ACC112 (cell line): ENCODE data around the gene CSMD2.

Experiments used
- H2AFZ ChIP-seq: fragments of 200-600 bp; sonication (generic); one replicate; pipeline ENCODE4 v1.6.0; 2017; ENCODE audit warnings: antibody characterized with exemption, low read length; ENCODE audit not compliant: unreplicated experiment
- H3K27ac ChIP-seq: fragments of 200-600 bp; sonication (generic); 2 replicates; pipeline ENCODE4 v1.5.1; 2014; ENCODE audit warnings: low read depth, mild to moderate bottlenecking, antibody characterized with exemption, low read length, moderate library complexity
- H3K27me3 ChIP-seq: fragments of 200-600 bp; sonication (generic); 2 replicates; pipeline ENCODE4 v1.6.1; 2014; ENCODE audit warnings: mild to moderate bottlenecking, antibody characterized with exemption, low read length, moderate library complexity, mixed read lengths; ENCODE audit not compliant: insufficient read depth
- H3K36me3 ChIP-seq: fragments of 200-600 bp; sonication (generic); 2 replicates; pipeline ENCODE4 v1.6.1; 2016; ENCODE audit warnings: mild to moderate bottlenecking, antibody characterized with exemption, low read length, moderate library complexity, mixed read lengths; ENCODE audit not compliant: insufficient read depth
- H3K4me1 ChIP-seq: fragments of 200-600 bp; sonication (generic); one replicate; pipeline ENCODE4 v1.6.1; 2016; ENCODE audit warnings: low read length, mixed read lengths; ENCODE audit not compliant: insufficient read depth, unreplicated experiment, control insufficient read depth
- H3K4me3 ChIP-seq: fragments of 200-600 bp; sonication (generic); 2 replicates; pipeline ENCODE4 v1.5.1; 2014; ENCODE audit warnings: mild to moderate bottlenecking, low read depth, low read length
- H3K79me2 ChIP-seq: fragments of 200-600 bp; sonication (generic); one replicate; pipeline ENCODE4 v1.6.0; 2016; ENCODE audit warnings: low read length; ENCODE audit not compliant: control insufficient read depth, unreplicated experiment, insufficient read depth

CSMD2 gene

DNA sequence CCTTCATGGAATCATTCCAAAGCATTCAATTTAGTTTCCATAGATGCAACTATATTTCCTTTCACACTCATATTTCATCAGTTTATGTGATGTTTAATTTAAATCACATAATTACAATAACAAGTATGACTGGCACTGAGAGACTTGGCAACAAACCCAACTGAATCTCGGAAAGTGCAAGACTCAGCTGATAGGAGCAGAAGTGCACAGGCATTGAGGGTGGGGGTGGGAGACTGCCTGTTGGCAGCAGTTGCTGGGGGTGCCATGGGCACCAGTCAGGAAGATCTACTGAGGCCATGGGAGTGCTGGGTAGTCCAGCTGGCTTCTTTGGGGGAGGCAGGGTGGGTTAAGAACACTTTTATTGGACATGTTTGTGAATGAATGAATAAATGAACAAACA lies 311.6 kb downstream of the CSMD2 start:
- Histone ChIP-seq H2AFZ (no peak overlapping the region), H3K27ac (no peak overlapping the region), H3K4me3 (no peak overlapping the region), H3K4me1 (no peaks in the 10 kb centered on the region), H3K36me3 (no peaks in the 10 kb centered on the region), H3K79me2 (no peaks in the 10 kb centered on the region), H3K27me3 (no peaks in the 10 kb centered on the region)

DNA sequence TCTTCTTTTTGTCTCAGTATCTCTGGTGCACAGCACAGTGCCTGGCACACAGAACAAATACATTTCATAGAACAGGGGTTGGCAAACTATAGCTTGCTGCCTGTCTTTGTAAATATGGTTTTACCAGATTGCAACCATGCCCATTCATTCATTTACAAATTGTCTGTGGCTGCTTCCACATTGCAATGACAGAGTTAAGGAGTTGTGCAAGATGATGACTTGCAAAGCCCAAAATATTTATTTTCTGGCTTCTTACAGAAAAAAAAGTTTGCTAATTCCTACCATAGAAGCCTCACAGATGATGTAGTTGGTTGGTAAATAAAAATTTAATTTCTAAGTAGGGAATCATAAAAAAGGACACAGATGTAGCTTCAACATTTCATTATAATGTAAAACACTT lies 312.3 kb downstream of the CSMD2 start:
- no peaks in the 10 kb centered on the region for H3K79me2 ChIP-seq
- H3K4me3 ChIP-seq, result no peak overlapping the region
- H3K27me3 ChIP-seq, result no peaks in the 10 kb centered on the region
- H3K27ac ChIP-seq, result no peak overlapping the region
- H3K36me3 ChIP-seq, result no peaks in the 10 kb centered on the region
- no peaks in the 10 kb centered on the region for H3K4me1 ChIP-seq
- H2AFZ ChIP-seq, result no peak overlapping the region

DNA sequence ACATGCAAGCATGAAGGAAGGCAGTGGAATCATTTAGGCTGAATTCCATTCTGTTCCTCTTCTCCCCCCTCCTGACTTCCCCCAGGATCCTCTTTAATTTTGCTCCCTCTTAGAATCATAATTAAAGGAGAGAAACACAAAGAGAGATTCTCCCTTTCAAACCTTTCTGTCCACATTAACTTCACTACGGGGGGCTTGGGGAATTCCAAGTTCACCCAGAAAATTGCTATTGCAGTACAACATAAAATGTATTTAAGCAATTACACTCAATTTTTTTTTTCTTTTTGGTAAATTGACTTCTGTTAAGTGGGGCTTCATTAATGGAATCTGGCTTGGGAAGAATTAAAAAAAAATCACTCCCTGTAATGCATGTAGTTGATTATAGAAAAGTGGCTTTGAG lies 314.5 kb downstream of the CSMD2 start:
- Histone ChIP-seq H3K27me3 (no peaks in the 10 kb centered on the region), H3K27ac (no peak overlapping the region), H3K36me3 (no peaks in the 10 kb centered on the region), H3K4me3 (no peak overlapping the region), H3K79me2 (no peaks in the 10 kb centered on the region), H3K4me1 (no peaks in the 10 kb centered on the region), H2AFZ (no peak overlapping the region)

DNA sequence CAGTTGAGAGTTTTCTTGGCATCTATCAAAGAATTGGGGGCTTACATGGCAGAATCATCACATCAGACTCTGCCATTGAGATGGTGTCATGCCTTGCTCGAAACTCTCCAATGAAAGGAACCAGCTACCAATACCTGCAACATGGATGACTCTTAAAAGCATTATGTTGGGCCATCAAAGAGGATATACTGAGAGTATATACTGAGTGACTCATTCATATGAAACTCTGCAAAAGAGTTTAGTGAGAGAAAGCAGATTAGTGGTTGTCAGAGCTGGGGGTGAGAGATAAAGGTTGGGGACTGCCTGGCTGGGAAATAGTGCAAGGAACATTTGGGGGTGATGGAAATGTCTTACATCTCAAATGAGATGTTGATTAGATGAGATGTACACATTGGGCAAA lies 315.8 kb downstream of the CSMD2 start:
- Histone ChIP-seq H3K79me2 (no peaks in the 10 kb centered on the region), H3K27me3 (no peaks in the 10 kb centered on the region), H3K4me1 (no peaks in the 10 kb centered on the region), H3K36me3 (no peaks in the 10 kb centered on the region), H2AFZ (no peak overlapping the region), H3K4me3 (no peak overlapping the region), H3K27ac (no peak overlapping the region)

DNA sequence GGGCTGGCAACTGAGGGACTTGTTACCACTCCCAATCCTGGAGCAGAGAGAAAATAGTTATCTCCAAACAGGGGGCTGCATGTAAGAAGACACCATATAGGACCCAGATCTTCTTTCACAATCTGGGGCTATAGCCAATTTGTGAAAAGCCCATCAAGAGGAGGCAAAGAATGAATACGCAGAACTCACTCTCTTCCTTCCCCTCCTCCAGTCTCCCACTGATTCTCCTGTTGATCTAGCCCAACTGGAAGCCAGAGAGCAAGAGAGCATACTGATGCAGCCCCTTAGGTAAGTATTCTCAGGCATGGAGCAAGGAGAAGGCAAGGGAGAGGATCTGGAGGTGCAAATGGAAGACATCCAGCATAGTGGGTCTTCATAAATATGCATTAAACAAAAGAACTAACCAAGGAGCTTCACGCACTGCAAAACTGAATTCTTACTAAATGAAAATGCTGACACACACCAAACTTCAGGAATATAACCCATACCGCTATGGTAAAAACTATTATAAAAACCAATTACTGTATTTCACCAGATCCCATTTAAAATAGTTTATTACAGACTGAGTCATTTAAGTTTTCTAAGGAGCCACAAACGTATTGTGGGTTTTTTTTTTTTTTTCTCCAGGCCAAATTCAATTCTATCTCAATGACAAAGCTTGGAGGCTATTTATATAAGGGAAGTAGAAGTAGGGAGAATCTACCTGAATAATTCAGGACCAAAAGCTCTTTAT lies 316.7 kb downstream of the CSMD2 start:
- Histone ChIP-seq H3K27me3 (no peaks in the 10 kb centered on the region), H3K27ac (no peak overlapping the region), H3K36me3 (no peaks in the 10 kb centered on the region)

DNA sequence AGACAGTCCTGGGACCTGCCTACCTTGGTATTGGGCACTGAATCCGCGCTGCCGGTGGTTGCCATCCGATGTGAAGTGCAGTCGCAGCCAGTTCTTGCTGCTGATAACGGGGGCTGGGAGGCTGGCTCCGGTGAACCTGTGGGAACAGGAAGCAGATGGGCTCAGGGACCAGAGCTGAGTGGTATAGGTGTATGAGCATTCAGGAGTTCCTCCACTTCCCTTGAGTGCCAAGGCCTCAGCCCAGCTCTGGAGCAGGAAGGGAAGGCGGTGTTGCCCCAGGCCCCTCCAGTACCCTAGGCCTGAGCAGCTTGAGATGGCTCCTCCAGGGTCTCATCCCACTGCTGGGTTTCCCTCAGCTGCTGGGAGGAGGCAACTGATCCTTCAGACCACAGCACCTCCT lies 318.2 kb downstream of the CSMD2 start:
- no peaks in the 10 kb centered on the region for H3K36me3 ChIP-seq
- no peak overlapping the region for H3K27ac ChIP-seq
- H3K79me2 ChIP-seq, result no peaks in the 10 kb centered on the region
- no peak overlapping the region for H2AFZ ChIP-seq
- no peak overlapping the region for H3K4me3 ChIP-seq
- H3K4me1 ChIP-seq, result no peaks in the 10 kb centered on the region
- no peaks in the 10 kb centered on the region for H3K27me3 ChIP-seq

More for the DNA sequence above, 316.7 kb downstream of the CSMD2 start:
- no peaks in the 10 kb centered on the region for H3K4me1 ChIP-seq
- no peak overlapping the region for H2AFZ ChIP-seq
- no peaks in the 10 kb centered on the region for H3K79me2 ChIP-seq
- H3K4me3 ChIP-seq, result no peak overlapping the region

DNA sequence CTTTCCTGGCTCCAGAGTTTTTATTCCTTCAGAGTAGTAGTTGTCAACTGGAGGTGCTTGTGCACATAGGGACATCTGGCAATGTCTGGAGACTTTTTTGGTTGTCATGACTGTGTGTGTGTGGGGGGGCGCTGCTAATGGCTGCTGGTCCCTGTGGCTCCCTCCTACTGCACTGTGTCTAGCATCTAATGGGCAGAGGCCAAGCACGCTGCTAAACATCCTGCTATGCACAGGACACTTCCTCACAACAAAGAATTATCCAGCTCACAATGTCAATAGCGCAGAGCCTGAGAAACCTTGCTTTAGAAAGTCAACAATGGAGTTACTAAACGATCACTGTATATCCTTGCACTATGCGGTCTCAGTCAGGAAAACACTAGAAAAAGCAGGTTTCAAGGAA lies 320.9 kb downstream of the CSMD2 start:
- Histone ChIP-seq H3K4me1 (no peaks in the 10 kb centered on the region), H3K27ac (no peak overlapping the region)

DNA sequence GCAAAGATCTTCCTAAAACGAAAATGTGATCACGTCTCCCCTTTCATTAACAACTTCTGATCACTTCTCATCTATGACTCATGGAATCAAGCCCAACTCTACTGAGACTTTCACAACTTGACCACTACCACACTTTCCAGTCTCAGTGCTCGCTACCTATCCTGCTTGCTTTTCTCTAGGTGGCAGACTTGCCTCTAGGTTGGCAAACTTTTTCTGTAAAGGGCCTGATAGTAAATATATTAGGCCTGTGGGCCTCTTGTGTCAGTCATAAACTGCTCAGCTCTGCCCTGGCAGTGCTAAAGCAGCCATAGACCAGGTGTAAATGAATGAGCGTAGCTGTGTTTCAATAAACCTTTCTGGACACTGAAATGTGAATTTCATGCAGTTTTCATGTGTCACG lies 322.7 kb downstream of the CSMD2 start:
- Histone ChIP-seq H3K36me3 (no peaks in the 10 kb centered on the region), H3K27me3 (no peaks in the 10 kb centered on the region), H3K27ac (no peak overlapping the region), H2AFZ (no peak overlapping the region), H3K4me1 (no peaks in the 10 kb centered on the region), H3K4me3 (no peak overlapping the region), H3K79me2 (no peaks in the 10 kb centered on the region)

More for the DNA sequence above, 320.9 kb downstream of the CSMD2 start:
- Histone ChIP-seq H3K36me3 (no peaks in the 10 kb centered on the region), H3K4me3 (no peak overlapping the region), H3K27me3 (no peaks in the 10 kb centered on the region), H2AFZ (no peak overlapping the region), H3K79me2 (no peaks in the 10 kb centered on the region)

DNA sequence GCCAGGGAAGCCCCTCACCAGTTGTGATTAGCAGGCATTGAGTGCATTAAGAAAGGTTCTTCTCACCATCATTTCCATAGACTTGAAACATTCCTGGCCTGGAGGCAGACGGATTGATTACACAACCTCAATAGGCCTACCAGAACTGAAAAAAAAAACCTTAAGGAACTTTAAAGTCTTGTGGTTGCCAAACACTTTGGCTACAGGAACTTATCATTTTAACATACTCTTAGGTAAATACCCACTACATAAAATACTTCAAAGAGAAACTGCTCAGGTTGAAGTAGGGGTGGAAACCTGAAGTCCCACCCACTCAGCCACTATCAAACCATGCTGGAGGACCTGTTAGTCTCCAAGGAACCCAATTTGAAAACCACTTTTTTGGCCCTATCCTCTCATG lies 323.5 kb downstream of the CSMD2 start:
- H3K27me3 ChIP-seq, result no peaks in the 10 kb centered on the region
- H3K79me2 ChIP-seq, result no peaks in the 10 kb centered on the region
- H3K36me3 ChIP-seq, result no peaks in the 10 kb centered on the region
- H2AFZ ChIP-seq, result no peak overlapping the region
- no peaks in the 10 kb centered on the region for H3K4me1 ChIP-seq
- no peak overlapping the region for H3K4me3 ChIP-seq
- no peak overlapping the region for H3K27ac ChIP-seq

DNA sequence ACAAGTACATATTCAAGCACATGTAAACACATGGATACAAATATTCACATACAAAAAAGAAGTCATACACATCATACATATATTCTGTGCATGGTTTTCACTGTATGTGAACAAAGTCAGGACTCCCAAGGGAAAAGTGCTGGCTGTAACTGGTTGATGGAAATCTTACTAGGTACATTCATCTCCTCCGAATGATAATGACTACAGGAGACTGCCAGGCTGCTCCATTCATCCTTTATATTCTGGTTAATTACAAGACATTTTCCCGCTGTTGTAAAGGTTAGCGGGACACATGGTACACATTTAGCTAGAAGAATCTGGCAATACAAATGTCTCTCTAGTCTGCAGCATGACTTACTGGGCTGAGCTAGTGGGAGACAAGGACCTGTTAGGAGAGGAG lies 327.4 kb downstream of the CSMD2 start:
- Histone ChIP-seq H3K79me2 (no peaks in the 10 kb centered on the region), H3K36me3 (no peaks in the 10 kb centered on the region), H3K27me3 (no peaks in the 10 kb centered on the region), H2AFZ (no peak overlapping the region), H3K4me1 (no peaks in the 10 kb centered on the region), H3K27ac (no peak overlapping the region), H3K4me3 (no peak overlapping the region)

DNA sequence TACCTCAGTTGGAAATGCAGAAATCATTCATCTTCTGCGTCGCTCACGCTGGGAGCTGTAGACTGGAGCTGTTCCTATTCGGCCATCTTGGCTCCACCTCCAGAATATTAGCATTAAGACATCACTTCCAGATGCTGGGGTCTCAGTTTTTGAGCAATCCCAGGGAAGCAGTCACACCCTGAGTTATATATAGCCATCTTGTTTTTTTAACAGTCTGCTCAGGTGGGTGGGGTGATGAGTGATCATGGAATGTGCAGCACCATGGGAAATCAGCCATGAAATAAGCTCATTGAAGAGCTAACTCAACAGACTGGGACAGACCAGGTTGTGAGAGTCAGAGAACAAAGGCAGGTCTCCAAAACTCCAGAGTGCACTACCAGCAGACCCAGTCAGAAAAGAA lies 328.1 kb downstream of the CSMD2 start:
- no peaks in the 10 kb centered on the region for H3K36me3 ChIP-seq
- no peak overlapping the region for H3K4me3 ChIP-seq
- no peaks in the 10 kb centered on the region for H3K4me1 ChIP-seq
- no peak overlapping the region for H3K27ac ChIP-seq
- H3K79me2 ChIP-seq, result no peaks in the 10 kb centered on the region
- no peak overlapping the region for H2AFZ ChIP-seq
- no peaks in the 10 kb centered on the region for H3K27me3 ChIP-seq
